GM13977 (cell line): ENCODE measurements around the gene KLHL29.

Experiments
- DNase-seq: peaks from one replicate; pipeline ENCODE4 v3.0.0; 2012; ENCODE audit warnings: low spot score
- CTCF ChIP-seq: IDR thresholded peaks from 2 replicates; pipeline ENCODE4 v1.5.1; 2012; ENCODE audit warnings: mild to moderate bottlenecking, control low read depth; ENCODE audit not compliant: insufficient read depth; ENCODE audit errors: extremely low read depth, missing control alignments
- in situ Hi-C: fragments of 300-500 bp; cut with MboI; formaldehyde crosslinking; loops from one replicate; pipeline ENCODE4 v1.12.0; 2022; ENCODE audit warnings: low sequenced_read_pairs, low pct_unique_long_range_greater_than_20kb, mixed read lengths, inconsistent platforms; ENCODE audit not compliant: unreplicated experiment

KLHL29 gene

GRCh38 chr2:23697256-23698075, 312.5 kb downstream of the KLHL29 start:
- TF ChIP-seq CTCF = no peak
- in situ Hi-C loops = no loop called here
- peak; percentile 8 for DNase-seq

- TF ChIP-seq CTCF = no peak
- DNase-seq = no peak
- in situ Hi-C loops = no loop called here
Measured at GRCh38 chr2:23698116-23698693, 313.2 kb downstream of the KLHL29 start.

GRCh38 chr2:23698721-23699579, 314.0 kb downstream of the KLHL29 start:
- no peak for TF ChIP-seq CTCF
- no peak for DNase-seq
- in situ Hi-C loops = no loop called here

GRCh38 chr2:23699580-23699925, 314.6 kb downstream of the KLHL29 start:
- in situ Hi-C loops = no loop called here
- DNase-seq = no peak
- no peak for TF ChIP-seq CTCF

GRCh38 chr2:23700627-23701026, 315.6 kb downstream of the KLHL29 start:
- no peak for DNase-seq
- in situ Hi-C loops = no loop called here
- no peak for TF ChIP-seq CTCF

GRCh38 chr2:23703037-23703582, 318.1 kb downstream of the KLHL29 start:
- no peak for TF ChIP-seq CTCF
- in situ Hi-C loops = no loop called here
- DNase-seq = no peak
